GM10266 (cell line): ENCODE results near the gene BRPF1.
A peak's percentile ranks its signal among the peaks of the same experiment; 100 is the strongest.

Experiments used
- DNase-seq: peaks from one replicate; pipeline ENCODE4 v3.0.0; 2012; ENCODE audit errors: extremely low spot score
- CTCF ChIP-seq: IDR thresholded peaks from 2 replicates; pipeline ENCODE4 v1.5.1; 2012; ENCODE audit warnings: mild to moderate bottlenecking, low read depth; ENCODE audit not compliant: control insufficient read depth, insufficient read depth; ENCODE audit errors: missing control alignments

Gene BRPF1

GRCh38 chr3:9715764-9716437 lies 15.6 kb upstream of the BRPF1 start:
- peak; percentile 36 for TF ChIP-seq CTCF
- no peak for DNase-seq

- DNase-seq: no peak
- TF ChIP-seq CTCF: no peak
Observed at GRCh38 chr3:9716801-9717555, 14.6 kb upstream of the BRPF1 start.

GRCh38 chr3:9717563-9717962 lies 14.0 kb upstream of the BRPF1 start:
- DNase-seq: no peak
- no peak for TF ChIP-seq CTCF

- no peak for DNase-seq
- TF ChIP-seq CTCF: no peak
Observed at GRCh38 chr3:9718118-9718517, 13.4 kb upstream of the BRPF1 start.

GRCh38 chr3:9721015-9721699 lies 10.4 kb upstream of the BRPF1 start:
- DNase-seq: no peak
- TF ChIP-seq CTCF: no peak

- DNase-seq: no peak
- TF ChIP-seq CTCF: no peak
Observed at GRCh38 chr3:9721700-9722060, 9.9 kb upstream of the BRPF1 start.

- DNase-seq: no peak
Observed at GRCh38 chr3:9725775-9726515, 5.6 kb upstream of the BRPF1 start.

More at GRCh38 chr3:9725775-9726515, 5.6 kb upstream of the BRPF1 start:
- TF ChIP-seq CTCF: no peak
